ENCODE data around the gene ADAM10. TPM values are rescaled to one million over a fixed set of nuclear protein-coding genes. Genes with fewer than 3 reads are reported as not detected.

The ADAM10 gene
- total RNA-seq, 2 experiments from 2014 or later, result 61.9 to 103 TPM

- Histone ChIP-seq H3K4me2 (ENCODE audit: low read length) (no peak overlapping the region), H3K79me2 (ENCODE audit: insufficient read depth, low read depth, low read length) (no peaks in the 10 kb centered on the region), H3K9me2 (ENCODE audit: insufficient read depth, low read length) (no peaks in the 10 kb centered on the region), H3K4me3 (ENCODE audit: low read depth, low read length, poor library complexity, severe bottlenecking) (no peak overlapping the region), H3K9me3 (ENCODE audit: low read length) (no peaks in the 10 kb centered on the region), H2AFZ (ENCODE audit: low read length) (no peak overlapping the region), H3K36me3 (ENCODE audit: insufficient read depth, low read length) (no peaks in the 10 kb centered on the region), H3K27ac (ENCODE audit: low read depth, low read length, poor library complexity, severe bottlenecking) (no peak overlapping the region), H4K20me1 (ENCODE audit: insufficient read depth, low read length) (no peaks in the 10 kb centered on the region), H3K4me1 (ENCODE audit: insufficient read depth, low read length, poor library complexity, severe bottlenecking) (peaks cover 12% of the 10 kb centered on the region)
- DNase-seq (ENCODE audit: low spot score), result no peak
- BruUV-seq (replicated peaks), result no TSS peak
- TF ChIP-seq CTCF (conservative IDR thresholded peaks at IDR 0.05; ENCODE audit: low read length) (no peak), EZH2phosphoT487 (IDR thresholded peaks at IDR 0.05; ENCODE audit: borderline replicate concordance, low read depth, low read length) (no peak)
- intact Hi-C loops (cut with micrococcal nuclease; ENCODE audit: unreplicated experiment), result no loop called here
- POLR2A ChIA-PET, result interaction anchor here (0.7 kb wide), 1 partner anchor 12 kb away, joined by 3 read pairs; no protein-coding TSS in a partner anchor
- CTCF ChIA-PET (ENCODE audit: unreplicated experiment), result no interaction called here
These were observed 177.0 kb downstream of the ADAM10 start for GRCh38 chr15:58572521-58572920.

GRCh38 chr15:58571491-58571890, 178.0 kb downstream of the ADAM10 start:
- no peaks in the 10 kb centered on the region for H3K79me2 ChIP-seq (ENCODE audit: insufficient read depth, low read depth, low read length)
- peaks cover 12% of the 10 kb centered on the region for H3K4me1 ChIP-seq (ENCODE audit: insufficient read depth, low read length, poor library complexity, severe bottlenecking)
- no TSS peak for BruUV-seq (replicated peaks)
- DNase-seq (ENCODE audit: low spot score), result no peak
- intact Hi-C loops (cut with micrococcal nuclease; ENCODE audit: unreplicated experiment), result no loop called here
- H3K27ac ChIP-seq (ENCODE audit: low read depth, low read length, poor library complexity, severe bottlenecking), result no peak overlapping the region
- TF ChIP-seq EZH2phosphoT487 (IDR thresholded peaks at IDR 0.05; ENCODE audit: borderline replicate concordance, low read depth, low read length) (no peak), CTCF (conservative IDR thresholded peaks at IDR 0.05; ENCODE audit: low read length) (no peak)
- H3K4me3 ChIP-seq (ENCODE audit: low read depth, low read length, poor library complexity, severe bottlenecking), result no peak overlapping the region
- H3K9me2 ChIP-seq (ENCODE audit: insufficient read depth, low read length), result no peaks in the 10 kb centered on the region
- POLR2A ChIA-PET, result no interaction called here
- H3K9me3 ChIP-seq (ENCODE audit: low read length), result no peaks in the 10 kb centered on the region
- H3K36me3 ChIP-seq (ENCODE audit: insufficient read depth, low read length), result no peaks in the 10 kb centered on the region
- H4K20me1 ChIP-seq (ENCODE audit: insufficient read depth, low read length), result no peaks in the 10 kb centered on the region
- no peak overlapping the region for H3K4me2 ChIP-seq (ENCODE audit: low read length)
- CTCF ChIA-PET (ENCODE audit: unreplicated experiment), result no interaction called here
- H2AFZ ChIP-seq (ENCODE audit: low read length), result no peak overlapping the region

- Histone ChIP-seq H4K20me1 (ENCODE audit: insufficient read depth, low read length) (no peaks in the 10 kb centered on the region), H3K79me2 (ENCODE audit: insufficient read depth, low read depth, low read length) (no peaks in the 10 kb centered on the region), H2AFZ (ENCODE audit: low read length) (no peak overlapping the region), H3K4me3 (ENCODE audit: low read depth, low read length, poor library complexity, severe bottlenecking) (no peak overlapping the region), H3K36me3 (ENCODE audit: insufficient read depth, low read length) (no peaks in the 10 kb centered on the region), H3K9me2 (ENCODE audit: insufficient read depth, low read length) (no peaks in the 10 kb centered on the region), H3K9me3 (ENCODE audit: low read length) (no peaks in the 10 kb centered on the region), H3K4me1 (ENCODE audit: insufficient read depth, low read length, poor library complexity, severe bottlenecking) (peaks cover 3% of the 10 kb centered on the region), H3K4me2 (ENCODE audit: low read length) (no peak overlapping the region), H3K27ac (ENCODE audit: low read depth, low read length, poor library complexity, severe bottlenecking) (no peak overlapping the region)
- CTCF ChIA-PET (ENCODE audit: unreplicated experiment), result no interaction called here
- intact Hi-C loops (cut with micrococcal nuclease; ENCODE audit: unreplicated experiment), result no loop called here
- POLR2A ChIA-PET, result interaction anchor here (1.4 kb wide), 1 partner anchor 10 kb away, joined by 4 read pairs; no protein-coding TSS in a partner anchor
- TF ChIP-seq CTCF (conservative IDR thresholded peaks at IDR 0.05; ENCODE audit: low read length) (no peak), EZH2phosphoT487 (IDR thresholded peaks at IDR 0.05; ENCODE audit: borderline replicate concordance, low read depth, low read length) (no peak)
- BruUV-seq (replicated peaks), result no TSS peak
- DNase-seq (ENCODE audit: low spot score), result no peak
These were observed 180.1 kb downstream of the ADAM10 start for GRCh38 chr15:58569455-58569854.
